HepG2 (cell line): ENCODE measurements around the gene PCBP1. TPM values are rescaled to one million over a fixed set of nuclear protein-coding genes. Genes with fewer than 3 reads are reported as not detected.

Source experiments
- KAT8 ChIP-seq: IDR thresholded peaks from 2 replicates; pipeline ENCODE4 v1.6.1; 2016; ENCODE audit warnings: missing genetic modification reagents, missing compliant biosample characterization
- MBNL3 ChIP-seq: fragments of 250-450 bp; sonication (Bioruptor Pico); conservative IDR thresholded peaks from 2 replicates; pipeline ENCODE4 v1.8.0; 2022; ENCODE audit warnings: mild to moderate bottlenecking, inconsistent platforms
- MYNN ChIP-seq: sonication (generic); formaldehyde crosslinking; IDR thresholded peaks from 2 replicates; pipeline ENCODE4 v1.4.0; 2020; ENCODE audit warnings: mild to moderate bottlenecking, low read depth, missing genetic modification reagents
- NFE2 ChIP-seq: sonication (generic); formaldehyde crosslinking; IDR thresholded peaks from 2 replicates; pipeline ENCODE4 v1.4.0; 2020; ENCODE audit warnings: missing genetic modification reagents
- NR1H2 ChIP-seq: sonication (generic); formaldehyde crosslinking; IDR thresholded peaks from 2 replicates; pipeline ENCODE4 v1.8.1; 2022; ENCODE audit warnings: low read depth, missing genetic modification reagents, borderline replicate concordance
- TCF12 ChIP-seq, 2 experiments: fragments of 450-650 bp in 1 of 2; sonication (generic) in 1 of 2; formaldehyde crosslinking in 1 of 2; IDR thresholded peaks; 2 replicates each; pipeline versions ENCODE4 v1.6.1 to v1.8.0; 2017 to 2022; ENCODE audit warnings: antibody characterized with exemption in 1 of 2, mild to moderate bottlenecking in 1 of 2, missing genetic modification reagents in 1 of 2, moderate library complexity in 1 of 2
- ZBED4 ChIP-seq: sonication (generic); formaldehyde crosslinking; IDR thresholded peaks from 2 replicates; pipeline ENCODE4 v1.4.0; 2020; ENCODE audit warnings: missing genetic modification reagents, borderline replicate concordance
- ZFP1 ChIP-seq: IDR thresholded peaks from 2 replicates; pipeline ENCODE4 v1.6.1; 2016
- ZNF225 ChIP-seq: sonication (generic); formaldehyde crosslinking; IDR thresholded peaks from 2 replicates; pipeline ENCODE4 v1.4.0; 2020; ENCODE audit warnings: mild to moderate bottlenecking, missing genetic modification reagents
- ZNF24 ChIP-seq: fragments of 450-650 bp; IDR thresholded peaks from 2 replicates; pipeline ENCODE4 v1.6.1; 2017; ENCODE audit warnings: antibody characterized with exemption, mild to moderate bottlenecking
- ZNF296 ChIP-seq: sonication (generic); formaldehyde crosslinking; conservative IDR thresholded peaks from 2 replicates; pipeline ENCODE4 v1.5.0; 2020; ENCODE audit warnings: mild to moderate bottlenecking, missing genetic modification reagents
- polyA plus RNA-seq, 8 experiments: library from polyadenylated mRNA; depleted of rRNA in 3 of 8; stranded (reverse) in 7 of 8; unstranded in 1 of 8; fragments of >200 nt; fragmentation: Illumina TruSeq in 4 of 8; extraction: Trizol in 4 of 8; gene quantifications; 2 replicates each; pipeline versions ENCODE4 v1.2.1 to v1.2.3, GENCODE V29; 2011 to 2016; ENCODE audit warnings: low read depth in 4 of 8, missing spikeins in 1 of 8, mixed read lengths in 1 of 8; ENCODE audit not compliant: insufficient read depth in 1 of 8
- total RNA-seq, 5 experiments: library from RNA; depleted of rRNA; stranded (reverse); fragments of >200 nt; fragmentation: Illumina TruSeq; extraction: Trizol; gene quantifications; 2 replicates each; pipeline ENCODE4 v1.2.3, GENCODE V29; 2016; ENCODE audit warnings: low read depth in 1 of 5
- TF ChIP-seq, protein P1 (sequence below): sonication (generic); formaldehyde crosslinking; IDR thresholded peaks from 2 replicates; pipeline ENCODE4 v1.5.0; 2020; ENCODE audit warnings: mild to moderate bottlenecking, missing genetic modification reagents
- TF ChIP-seq, protein P2 (sequence below): sonication (generic); formaldehyde crosslinking; IDR thresholded peaks from 2 replicates; pipeline ENCODE4 v1.4.0; 2020; ENCODE audit warnings: missing genetic modification reagents
- TF ChIP-seq, protein P3 (sequence below): sonication (generic); formaldehyde crosslinking; IDR thresholded peaks from 2 replicates; pipeline ENCODE4 v1.5.1; 2020; ENCODE audit warnings: missing genetic modification reagents, mild to moderate bottlenecking, borderline replicate concordance

PCBP1 gene
- total and polyA plus RNA-seq, 2 of the 13 experiments (the other 11 are each of a cell fraction or from before 2014, with no cell fraction given) = 32.0 to 137 TPM

- TF ChIP-seq, protein P1, sequence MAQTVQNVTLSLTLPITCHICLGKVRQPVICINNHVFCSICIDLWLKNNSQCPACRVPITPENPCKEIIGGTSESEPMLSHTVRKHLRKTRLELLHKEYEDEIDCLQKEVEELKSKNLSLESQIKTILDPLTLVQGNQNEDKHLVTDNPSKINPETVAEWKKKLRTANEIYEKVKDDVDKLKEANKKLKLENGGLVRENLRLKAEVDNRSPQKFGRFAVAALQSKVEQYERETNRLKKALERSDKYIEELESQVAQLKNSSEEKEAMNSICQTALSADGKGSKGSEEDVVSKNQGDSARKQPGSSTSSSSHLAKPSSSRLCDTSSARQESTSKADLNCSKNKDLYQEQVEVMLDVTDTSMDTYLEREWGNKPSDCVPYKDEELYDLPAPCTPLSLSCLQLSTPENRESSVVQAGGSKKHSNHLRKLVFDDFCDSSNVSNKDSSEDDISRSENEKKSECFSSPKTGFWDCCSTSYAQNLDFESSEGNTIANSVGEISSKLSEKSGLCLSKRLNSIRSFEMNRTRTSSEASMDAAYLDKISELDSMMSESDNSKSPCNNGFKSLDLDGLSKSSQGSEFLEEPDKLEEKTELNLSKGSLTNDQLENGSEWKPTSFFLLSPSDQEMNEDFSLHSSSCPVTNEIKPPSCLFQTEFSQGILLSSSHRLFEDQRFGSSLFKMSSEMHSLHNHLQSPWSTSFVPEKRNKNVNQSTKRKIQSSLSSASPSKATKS (CRISPR knock-in tag) = peak; percentile 35; the same call in 1 of the 2 replicates
- TF ChIP-seq, protein P2, sequence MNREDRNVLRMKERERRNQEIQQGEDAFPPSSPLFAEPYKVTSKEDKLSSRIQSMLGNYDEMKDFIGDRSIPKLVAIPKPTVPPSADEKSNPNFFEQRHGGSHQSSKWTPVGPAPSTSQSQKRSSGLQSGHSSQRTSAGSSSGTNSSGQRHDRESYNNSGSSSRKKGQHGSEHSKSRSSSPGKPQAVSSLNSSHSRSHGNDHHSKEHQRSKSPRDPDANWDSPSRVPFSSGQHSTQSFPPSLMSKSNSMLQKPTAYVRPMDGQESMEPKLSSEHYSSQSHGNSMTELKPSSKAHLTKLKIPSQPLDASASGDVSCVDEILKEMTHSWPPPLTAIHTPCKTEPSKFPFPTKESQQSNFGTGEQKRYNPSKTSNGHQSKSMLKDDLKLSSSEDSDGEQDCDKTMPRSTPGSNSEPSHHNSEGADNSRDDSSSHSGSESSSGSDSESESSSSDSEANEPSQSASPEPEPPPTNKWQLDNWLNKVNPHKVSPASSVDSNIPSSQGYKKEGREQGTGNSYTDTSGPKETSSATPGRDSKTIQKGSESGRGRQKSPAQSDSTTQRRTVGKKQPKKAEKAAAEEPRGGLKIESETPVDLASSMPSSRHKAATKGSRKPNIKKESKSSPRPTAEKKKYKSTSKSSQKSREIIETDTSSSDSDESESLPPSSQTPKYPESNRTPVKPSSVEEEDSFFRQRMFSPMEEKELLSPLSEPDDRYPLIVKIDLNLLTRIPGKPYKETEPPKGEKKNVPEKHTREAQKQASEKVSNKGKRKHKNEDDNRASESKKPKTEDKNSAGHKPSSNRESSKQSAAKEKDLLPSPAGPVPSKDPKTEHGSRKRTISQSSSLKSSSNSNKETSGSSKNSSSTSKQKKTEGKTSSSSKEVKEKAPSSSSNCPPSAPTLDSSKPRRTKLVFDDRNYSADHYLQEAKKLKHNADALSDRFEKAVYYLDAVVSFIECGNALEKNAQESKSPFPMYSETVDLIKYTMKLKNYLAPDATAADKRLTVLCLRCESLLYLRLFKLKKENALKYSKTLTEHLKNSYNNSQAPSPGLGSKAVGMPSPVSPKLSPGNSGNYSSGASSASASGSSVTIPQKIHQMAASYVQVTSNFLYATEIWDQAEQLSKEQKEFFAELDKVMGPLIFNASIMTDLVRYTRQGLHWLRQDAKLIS = 0 out of 2 replicates have a peak, but pooled peaks have one; percentile 69
- TF ChIP-seq KAT8 (peak; percentile 70; the same call in 1 of the 2 replicates), ZNF24 (0 out of 2 replicates have a peak, but pooled peaks have one; percentile 23), ZNF296 (CRISPR knock-in tag) (0 out of 2 replicates have a peak, but pooled peaks have one; percentile 27), TCF12 (IDR thresholded peaks at IDR 0.05) (no peak), TCF12 (CRISPR knock-in tag; IDR thresholded peaks at IDR 0.05) (no peak), ZBED4 (CRISPR knock-in tag) (no peak), ZNF225 (CRISPR knock-in tag) (peak; percentile 25; the same call in 1 of the 2 replicates), NR1H2 (CRISPR knock-in tag) (peak; percentile 66), MBNL3 (CRISPR knock-in tag) (peak; percentile 67; the same call in 1 of the 2 replicates), NFE2 (CRISPR knock-in tag) (0 out of 2 replicates have a peak, but pooled peaks have one; percentile 31), ZFP1 (CRISPR knock-in tag) (0 out of 2 replicates have a peak, but pooled peaks have one; percentile 52), MYNN (peak; percentile 89; the same call in 1 of the 2 replicates)
- TF ChIP-seq, protein P3, sequence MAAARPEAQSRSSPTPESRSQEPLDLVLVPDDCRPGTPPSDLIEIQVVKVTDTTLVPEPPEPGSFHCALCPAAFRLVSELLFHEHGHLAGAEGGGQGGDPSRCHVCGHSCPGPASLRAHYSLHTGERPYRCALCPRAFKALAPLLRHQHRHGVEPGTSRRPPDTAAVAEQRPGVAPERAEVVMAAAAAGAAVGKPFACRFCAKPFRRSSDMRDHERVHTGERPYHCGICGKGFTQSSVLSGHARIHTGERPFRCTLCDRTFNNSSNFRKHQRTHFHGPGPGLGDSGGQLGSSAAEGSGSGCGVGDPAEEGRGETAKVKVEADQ (CRISPR knock-in tag) = peak; percentile 81
Observed at GRCh38 chr2:70086278-70086837, 919 bp upstream of the PCBP1 start (continued).
